C4-2B (cell line): ENCODE data around the gene SUMO4.

Experiments used
- ZFX ChIP-seq: fragments of 450-650 bp; IDR thresholded peaks from 2 replicates; pipeline ENCODE4 v1.6.1; 2017
- TF ChIP-seq, protein P1 (sequence below): fragments of 450-650 bp; conservative IDR thresholded peaks from 2 replicates; pipeline ENCODE4 v1.5.1; 2017; ENCODE audit warnings: mild to moderate bottlenecking

DNA sequence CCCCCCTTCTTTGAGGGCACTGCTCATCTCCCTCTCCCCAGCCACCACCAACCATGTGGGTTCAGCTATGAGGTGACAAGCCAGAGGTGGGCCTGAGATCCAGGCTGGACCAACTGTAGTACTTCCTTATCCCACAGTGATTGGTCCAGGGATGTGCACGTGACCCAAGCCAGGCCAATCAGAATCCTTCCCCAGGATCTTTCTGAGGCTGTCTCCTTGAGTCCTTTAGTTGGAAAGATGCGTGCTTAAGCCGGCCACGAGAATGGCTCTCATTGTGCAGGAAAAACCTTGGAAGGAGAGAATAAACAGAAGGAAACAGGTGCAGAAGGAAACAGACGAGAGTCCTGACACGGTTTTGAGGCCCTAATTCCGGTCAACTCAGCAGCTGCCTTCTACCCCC lies 45.5 kb downstream of the SUMO4 start:
- TF ChIP-seq, protein P1, sequence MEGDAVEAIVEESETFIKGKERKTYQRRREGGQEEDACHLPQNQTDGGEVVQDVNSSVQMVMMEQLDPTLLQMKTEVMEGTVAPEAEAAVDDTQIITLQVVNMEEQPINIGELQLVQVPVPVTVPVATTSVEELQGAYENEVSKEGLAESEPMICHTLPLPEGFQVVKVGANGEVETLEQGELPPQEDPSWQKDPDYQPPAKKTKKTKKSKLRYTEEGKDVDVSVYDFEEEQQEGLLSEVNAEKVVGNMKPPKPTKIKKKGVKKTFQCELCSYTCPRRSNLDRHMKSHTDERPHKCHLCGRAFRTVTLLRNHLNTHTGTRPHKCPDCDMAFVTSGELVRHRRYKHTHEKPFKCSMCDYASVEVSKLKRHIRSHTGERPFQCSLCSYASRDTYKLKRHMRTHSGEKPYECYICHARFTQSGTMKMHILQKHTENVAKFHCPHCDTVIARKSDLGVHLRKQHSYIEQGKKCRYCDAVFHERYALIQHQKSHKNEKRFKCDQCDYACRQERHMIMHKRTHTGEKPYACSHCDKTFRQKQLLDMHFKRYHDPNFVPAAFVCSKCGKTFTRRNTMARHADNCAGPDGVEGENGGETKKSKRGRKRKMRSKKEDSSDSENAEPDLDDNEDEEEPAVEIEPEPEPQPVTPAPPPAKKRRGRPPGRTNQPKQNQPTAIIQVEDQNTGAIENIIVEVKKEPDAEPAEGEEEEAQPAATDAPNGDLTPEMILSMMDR: no peak
- TF ChIP-seq ZFX: no peak
